Measurements from ENCODE around the gene NGB. TPM values are rescaled to one million over a fixed set of nuclear protein-coding genes. Genes with fewer than 3 reads are reported as not detected.

The NGB gene
- total and polyA plus RNA-seq, 9 donors: 0.04 to 0.11 TPM; not detected in 7

DNA sequence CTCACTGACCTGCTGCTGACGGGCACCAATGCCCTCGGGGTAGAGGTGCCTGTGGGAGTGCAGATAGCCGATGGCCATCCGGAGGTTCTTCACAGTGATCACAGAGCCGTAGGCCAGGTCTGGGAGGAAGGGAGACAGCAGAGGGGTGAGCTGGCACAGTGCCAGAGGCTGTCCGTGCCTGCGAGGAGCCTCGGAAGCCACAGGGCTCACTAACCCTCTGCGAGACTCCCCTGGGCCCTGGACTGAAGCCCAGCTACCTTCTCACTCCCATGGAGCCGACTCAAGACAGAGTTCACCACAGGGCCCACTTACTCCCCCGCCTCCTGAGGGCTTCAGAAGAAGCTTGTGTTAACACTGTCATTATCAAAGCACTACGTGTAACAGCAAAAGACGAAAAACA is 25.1 kb upstream of the NGB start:
- WGBS, 3 donors: 13 to 19% (median 15%) methylated on average over 13 of the region's 13 CpGs
- DNase-seq: peak; percentile 47 to 88 (median 75)
- no peak for TF ChIP-seq EP300 (IDR thresholded peaks at IDR 0.05)
- TF ChIP-seq, protein P1, sequence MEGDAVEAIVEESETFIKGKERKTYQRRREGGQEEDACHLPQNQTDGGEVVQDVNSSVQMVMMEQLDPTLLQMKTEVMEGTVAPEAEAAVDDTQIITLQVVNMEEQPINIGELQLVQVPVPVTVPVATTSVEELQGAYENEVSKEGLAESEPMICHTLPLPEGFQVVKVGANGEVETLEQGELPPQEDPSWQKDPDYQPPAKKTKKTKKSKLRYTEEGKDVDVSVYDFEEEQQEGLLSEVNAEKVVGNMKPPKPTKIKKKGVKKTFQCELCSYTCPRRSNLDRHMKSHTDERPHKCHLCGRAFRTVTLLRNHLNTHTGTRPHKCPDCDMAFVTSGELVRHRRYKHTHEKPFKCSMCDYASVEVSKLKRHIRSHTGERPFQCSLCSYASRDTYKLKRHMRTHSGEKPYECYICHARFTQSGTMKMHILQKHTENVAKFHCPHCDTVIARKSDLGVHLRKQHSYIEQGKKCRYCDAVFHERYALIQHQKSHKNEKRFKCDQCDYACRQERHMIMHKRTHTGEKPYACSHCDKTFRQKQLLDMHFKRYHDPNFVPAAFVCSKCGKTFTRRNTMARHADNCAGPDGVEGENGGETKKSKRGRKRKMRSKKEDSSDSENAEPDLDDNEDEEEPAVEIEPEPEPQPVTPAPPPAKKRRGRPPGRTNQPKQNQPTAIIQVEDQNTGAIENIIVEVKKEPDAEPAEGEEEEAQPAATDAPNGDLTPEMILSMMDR (IDR thresholded peaks at IDR 0.05): no peak
- no peak for TF ChIP-seq POLR2A (IDR thresholded peaks at IDR 0.05)
- Histone ChIP-seq H3K27me3 (no peaks in the 10 kb centered on the region), H3K27ac (peak overlapping the region in 1 of 2 donors; percentile 8), H3K4me1 (ENCODE audit: insufficient read depth) (peaks cover 7% of the 10 kb centered on the region), H3K9me3 (no peaks in the 10 kb centered on the region), H3K4me3 (no peak overlapping the region), H3K36me3 (no peaks in the 10 kb centered on the region)
- intact Hi-C loops (cut with DNase I): loop anchor here in 1 of 4 donors (10.0 kb wide), 1 partner anchor 259 kb away; no protein-coding TSS in a partner anchor

DNA sequence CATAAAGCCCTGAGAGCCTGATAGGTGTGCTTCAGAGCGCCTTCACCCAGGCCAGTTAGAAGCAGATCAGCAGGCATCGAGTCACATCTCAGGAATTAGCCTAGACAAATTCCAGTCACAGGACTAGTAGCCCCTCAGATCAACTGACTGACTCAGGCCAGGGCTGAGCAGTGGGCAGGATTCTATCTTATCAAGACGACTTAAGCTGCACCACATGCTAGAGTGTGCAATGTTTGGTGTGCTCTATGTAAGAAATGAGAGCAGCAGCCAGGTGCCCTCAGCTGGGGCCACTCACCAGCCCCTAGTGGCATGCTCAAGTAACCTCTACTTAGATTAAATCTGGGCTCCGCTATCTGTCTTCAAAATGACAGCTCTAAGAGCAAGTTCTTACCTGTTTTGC is 19.7 kb upstream of the NGB start:
- Histone ChIP-seq H3K36me3 (no peaks in the 10 kb centered on the region), H3K4me3 (no peak overlapping the region), H3K9me3 (no peaks in the 10 kb centered on the region), H3K27me3 (no peaks in the 10 kb centered on the region), H3K27ac (no peak overlapping the region), H3K4me1 (ENCODE audit: insufficient read depth) (no peaks in the 10 kb centered on the region)
- no peak for DNase-seq
- TF ChIP-seq, protein P1 (IDR thresholded peaks at IDR 0.05): no peak
- TF ChIP-seq POLR2A (IDR thresholded peaks at IDR 0.05): no peak
- no peak for TF ChIP-seq EP300 (IDR thresholded peaks at IDR 0.05)
- intact Hi-C loops (cut with DNase I): loop anchor here in 1 of 4 donors (10.0 kb wide), 1 partner anchor 264 kb away; no protein-coding TSS in a partner anchor
- 88 to 94% (median 89%) methylated on average over 4 of the region's 4 CpGs for WGBS, 3 donors

DNA sequence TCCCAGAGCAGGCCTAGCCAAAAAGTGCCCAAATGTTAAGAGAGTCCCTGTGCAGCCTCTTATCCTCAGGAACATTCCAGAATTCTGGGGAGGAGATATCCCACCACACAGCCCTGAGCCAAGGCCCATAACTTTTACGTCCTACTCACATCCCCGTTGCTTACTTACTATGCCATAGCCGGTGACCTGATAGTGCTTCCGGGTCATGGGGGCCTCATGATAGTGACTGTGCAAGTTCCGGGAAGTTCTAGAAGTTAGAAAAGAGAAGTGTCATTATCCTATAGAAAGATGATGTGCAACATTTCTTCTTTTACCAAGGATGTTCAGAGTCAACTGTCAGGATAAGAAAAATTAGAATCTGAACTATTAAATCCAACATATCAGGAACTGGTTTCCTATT is 15.6 kb upstream of the NGB start:
- no peaks in the 10 kb centered on the region for H3K9me3 ChIP-seq
- no peak for DNase-seq
- no peak overlapping the region for H3K4me3 ChIP-seq
- TF ChIP-seq, protein P1 (IDR thresholded peaks at IDR 0.05): no peak
- no peak for TF ChIP-seq EP300 (IDR thresholded peaks at IDR 0.05)
- TF ChIP-seq POLR2A (IDR thresholded peaks at IDR 0.05): no peak
- no peaks in the 10 kb centered on the region for H3K36me3 ChIP-seq
- intact Hi-C loops (cut with DNase I): loop anchor here in 1 of 4 donors (10.0 kb wide), 1 partner anchor 412 kb away; no protein-coding TSS in a partner anchor
- no peak overlapping the region for H3K27ac ChIP-seq
- 86 to 90% (median 89%) methylated on average over 5 of the region's 5 CpGs for WGBS, 3 donors
- no peaks in the 10 kb centered on the region for H3K4me1 ChIP-seq (ENCODE audit: insufficient read depth)
- no peaks in the 10 kb centered on the region for H3K27me3 ChIP-seq

DNA sequence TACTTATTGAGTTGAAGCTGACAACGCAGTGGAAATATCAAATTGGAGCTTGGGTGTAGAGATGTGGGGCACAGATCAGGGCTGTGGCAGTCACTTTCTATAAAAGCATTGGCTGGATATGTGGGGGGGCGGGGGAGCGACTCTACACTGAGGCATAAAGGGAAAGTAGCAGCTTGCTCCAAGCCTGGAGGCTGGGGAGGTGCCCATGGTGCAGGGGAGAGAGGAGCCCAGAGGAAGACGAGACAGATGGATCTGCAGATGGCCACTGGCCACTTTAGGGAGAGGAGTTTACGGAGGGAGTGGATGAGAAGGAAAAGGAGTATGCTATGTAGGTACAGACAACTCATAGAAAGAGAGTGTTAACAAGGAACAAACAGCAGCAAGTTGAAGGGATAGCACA is 13.5 kb upstream of the NGB start:
- WGBS, 3 donors: 94 to 97% (median 97%) methylated on average over 5 of the region's 5 CpGs
- H3K27ac ChIP-seq: no peak overlapping the region
- TF ChIP-seq EP300 (IDR thresholded peaks at IDR 0.05) (no peak), POLR2A (IDR thresholded peaks at IDR 0.05) (no peak)
- TF ChIP-seq, protein P1 (IDR thresholded peaks at IDR 0.05): no peak

More for the DNA sequence above, 13.5 kb upstream of the NGB start:
- Histone ChIP-seq H3K4me1 (ENCODE audit: insufficient read depth) (no peaks in the 10 kb centered on the region), H3K27me3 (no peaks in the 10 kb centered on the region), H3K36me3 (no peaks in the 10 kb centered on the region), H3K9me3 (no peaks in the 10 kb centered on the region), H3K4me3 (no peak overlapping the region)
- no peak for DNase-seq
- intact Hi-C loops (cut with DNase I): loop anchor here in 1 of 4 donors (10.0 kb wide), 1 partner anchor 410 kb away; no protein-coding TSS in a partner anchor

Measured in ovary (tissue), 9 donors.